Stimulated activated CD4-positive, alpha-beta T cell treated with anti-CD3 and anti-CD28 coated beads, Interleukin-4, amount 100 ng/mL, for 1 hour (primary cell): ENCODE results near the gene LRRK2.
"Not testable (repeated sequence)": the region's sequence is repeated elsewhere in the genome, so short reads cannot be mapped to it uniquely, and the experiment has no call there.

Source experiments
- DNase-seq: peaks from one replicate; pipeline ENCODE4 v3.0.0-alpha.2; 2020

LRRK2 gene

GRCh38 chr12:40248585-40249297 is 23.9 kb downstream of the LRRK2 start:
- DNase-seq, result no peak

- DNase-seq, result not testable (repeated sequence)
These were observed 25.9 kb downstream of the LRRK2 start for GRCh38 chr12:40250652-40251051.

GRCh38 chr12:40253936-40254335 is 29.1 kb downstream of the LRRK2 start:
- DNase-seq, result no peak

GRCh38 chr12:40254455-40255085 is 29.8 kb downstream of the LRRK2 start:
- DNase-seq, result no peak

GRCh38 chr12:40258371-40258770 is 33.6 kb downstream of the LRRK2 start:
- DNase-seq, result no peak

GRCh38 chr12:40261937-40262336 is 37.1 kb downstream of the LRRK2 start:
- no peak for DNase-seq

GRCh38 chr12:40262657-40263056 is 37.9 kb downstream of the LRRK2 start:
- no peak for DNase-seq

- no peak for DNase-seq
These were observed 39.0 kb downstream of the LRRK2 start for GRCh38 chr12:40263616-40264409.

- DNase-seq, result no peak
These were observed 47.3 kb downstream of the LRRK2 start for GRCh38 chr12:40271981-40272664.

- no peak for DNase-seq
These were observed 57.1 kb downstream of the LRRK2 start for GRCh38 chr12:40281791-40282364.

GRCh38 chr12:40286583-40286982 is 61.8 kb downstream of the LRRK2 start:
- no peak for DNase-seq

- DNase-seq, result no peak
These were observed 62.7 kb downstream of the LRRK2 start for GRCh38 chr12:40287369-40287975.

- DNase-seq, result no peak
These were observed 68.1 kb downstream of the LRRK2 start for GRCh38 chr12:40292788-40293429.

GRCh38 chr12:40298341-40298740 is 73.5 kb downstream of the LRRK2 start:
- DNase-seq, result no peak

GRCh38 chr12:40300490-40300889 is 75.7 kb downstream of the LRRK2 start:
- no peak for DNase-seq

GRCh38 chr12:40309001-40309400 is 84.2 kb downstream of the LRRK2 start:
- no peak for DNase-seq

GRCh38 chr12:40310211-40310610 is 85.4 kb downstream of the LRRK2 start:
- no peak for DNase-seq

- no peak for DNase-seq
These were observed 87.4 kb downstream of the LRRK2 start for GRCh38 chr12:40312196-40312595.

- no peak for DNase-seq
These were observed 88.3 kb downstream of the LRRK2 start for GRCh38 chr12:40312982-40313576.

- DNase-seq, result no peak
These were observed 89.1 kb downstream of the LRRK2 start for GRCh38 chr12:40313928-40314327.

GRCh38 chr12:40314927-40315326 is 90.1 kb downstream of the LRRK2 start:
- no peak for DNase-seq

- DNase-seq, result no peak
These were observed 90.6 kb downstream of the LRRK2 start for GRCh38 chr12:40315375-40315774.
